HG03103 (cell line): ENCODE results near the gene SLC16A6.
"Not testable (repeated sequence)": the region's sequence is repeated elsewhere in the genome, so short reads cannot be mapped to it uniquely, and the experiment has no call there.

ENCODE experiments used
- ATAC-seq: cut with Tn5 transposase; IDR thresholded peaks from one replicate; pipeline ENCODE4 v1.9.1; 2021; ENCODE audit warnings: low read depth; ENCODE audit not compliant: unreplicated experiment

Gene SLC16A6

GRCh38 chr17:68290955-68291835, at the start of gene SLC16A6, which contains the start of gene ARSG:
Gene SLC16A6, minus strand, starts transcription at chr17:68291127. Its CDS starts 12,807 bp downstream, at chr17:68278320.
Gene ARSG, plus strand, starts transcription at chr17:68291495. Its CDS starts 15,999 bp downstream, at chr17:68307494.
- peak; percentile 40 for ATAC-seq

GRCh38 chr17:68334393-68334792, 43.5 kb upstream of the SLC16A6 start:
- no peak for ATAC-seq

GRCh38 chr17:68331932-68332331, 41.0 kb upstream of the SLC16A6 start:
- not testable (repeated sequence) for ATAC-seq

- no peak for ATAC-seq
These were observed 38.4 kb upstream of the SLC16A6 start for GRCh38 chr17:68329331-68329730.

- no peak for ATAC-seq
These were observed 37.7 kb upstream of the SLC16A6 start for GRCh38 chr17:68328676-68329075.

- ATAC-seq: no peak
These were observed 37.1 kb upstream of the SLC16A6 start for GRCh38 chr17:68327823-68328557.

- no peak for ATAC-seq
These were observed 35.8 kb upstream of the SLC16A6 start for GRCh38 chr17:68326681-68327080.

- no peak for ATAC-seq
These were observed 35.0 kb upstream of the SLC16A6 start for GRCh38 chr17:68325961-68326360.

- no peak for ATAC-seq
These were observed 33.9 kb upstream of the SLC16A6 start for GRCh38 chr17:68324654-68325336.

GRCh38 chr17:68324114-68324513, 33.2 kb upstream of the SLC16A6 start:
- ATAC-seq: no peak

GRCh38 chr17:68322630-68323029, 31.7 kb upstream of the SLC16A6 start:
- no peak for ATAC-seq

- ATAC-seq: no peak
These were observed 30.6 kb upstream of the SLC16A6 start for GRCh38 chr17:68321556-68321954.

GRCh38 chr17:68320943-68321555, 30.1 kb upstream of the SLC16A6 start:
- ATAC-seq: no peak

GRCh38 chr17:68320311-68320865, 29.5 kb upstream of the SLC16A6 start:
- ATAC-seq: no peak

- ATAC-seq: no peak
These were observed 28.7 kb upstream of the SLC16A6 start for GRCh38 chr17:68319410-68320162.

GRCh38 chr17:68318103-68318991, 27.4 kb upstream of the SLC16A6 start:
- no peak for ATAC-seq

GRCh38 chr17:68317458-68317857, 26.5 kb upstream of the SLC16A6 start:
- ATAC-seq: no peak

GRCh38 chr17:68315930-68316329, 25.0 kb upstream of the SLC16A6 start:
- ATAC-seq: no peak
